Naive thymus-derived CD4-positive, alpha-beta T cell (primary cell): ENCODE data around the gene NOL12. TPM values are rescaled to one million over a fixed set of nuclear protein-coding genes. Genes with fewer than 3 reads are reported as not detected.

ENCODE experiments used
- ATAC-seq: fragments of 150-1000 bp; cut with Tn5 transposase; 2 replicates; pipeline ENCODE4 v1.10.0; 2021; ENCODE audit warnings: mild to moderate bottlenecking, moderate library complexity
- CTCF ChIA-PET: fragments of 350-600 bp; sonication (Branson Sonifier 250); formaldehyde crosslinking; loops from one replicate; lab custom pipeline; 2021; ENCODE audit warnings: antibody characterized with exemption; lab: Charles Lee
- POLR2A ChIA-PET: fragments of 350-600 bp; sonication (Branson Sonifier 250); formaldehyde crosslinking; loops from one replicate; lab custom pipeline; 2021; ENCODE audit warnings: antibody characterized with exemption, inconsistent platforms; lab: Charles Lee
- DNase-seq, 9 donors: peaks; one replicate each; pipeline versions ENCODE4 v3.0.0 to v3.0.0-alpha.2; 2020 to 2022; ENCODE audit warnings: mixed read lengths in 1 of 9
- H3K27ac ChIP-seq: one replicate; pipeline ENCODE4 v1.7.0; 2013; ENCODE audit warnings: mild to moderate bottlenecking, low read depth, low read length, moderate library complexity
- H3K27me3 ChIP-seq, 2 donors: one replicate each; pipeline ENCODE4 v1.7.0; 2013; ENCODE audit warnings: low read length in 2 of 2, mild to moderate bottlenecking in 2 of 2, moderate library complexity in 2 of 2; ENCODE audit not compliant: control insufficient read depth in 2 of 2, insufficient read depth in 2 of 2
- H3K36me3 ChIP-seq, 3 experiments: 1 replicate in 2 of 3; 2 replicates in 1 of 3; pipeline ENCODE4 v1.7.0; 2013; ENCODE audit warnings: low read length in 3 of 3, mild to moderate bottlenecking in 3 of 3, moderate library complexity in 1 of 3; ENCODE audit not compliant: insufficient read depth in 3 of 3, control insufficient read depth in 2 of 3
- H3K4me1 ChIP-seq, 2 donors: one replicate each; pipeline ENCODE4 v1.7.0; 2013; ENCODE audit warnings: low read length in 2 of 2, mild to moderate bottlenecking in 2 of 2, moderate library complexity in 1 of 2; ENCODE audit not compliant: control insufficient read depth in 2 of 2, insufficient read depth in 2 of 2
- H3K4me3 ChIP-seq: 2 replicates; pipeline ENCODE4 v1.7.0; 2013; ENCODE audit warnings: mild to moderate bottlenecking, low read length
- H3K9me3 ChIP-seq, 3 experiments: 1 replicate in 2 of 3; 2 replicates in 1 of 3; pipeline ENCODE4 v1.7.0; 2013; ENCODE audit warnings: low read length in 3 of 3; ENCODE audit not compliant: control insufficient read depth in 2 of 3
- H3K27ac Mint-ChIP-seq, 9 donors: one replicate each; pipeline ENCODE4 v1.8.0; 2020 to 2022; ENCODE audit warnings: mixed read lengths in 9 of 9, mild to moderate bottlenecking in 8 of 9, moderate library complexity in 5 of 9, inconsistent platforms in 2 of 9
- H3K27me3 Mint-ChIP-seq, 5 donors: one replicate each; pipeline ENCODE4 v1.8.0; 2021 to 2022; ENCODE audit warnings: mixed read lengths in 5 of 5, mild to moderate bottlenecking in 1 of 5
- H3K36me3 Mint-ChIP-seq, 5 donors: one replicate each; pipeline ENCODE4 v1.8.0; 2020 to 2022; ENCODE audit warnings: mixed read lengths in 5 of 5, mild to moderate bottlenecking in 3 of 5, inconsistent platforms in 1 of 5
- H3K4me1 Mint-ChIP-seq, 7 donors: one replicate each; pipeline ENCODE4 v1.8.0; 2020 to 2022; ENCODE audit warnings: mixed read lengths in 7 of 7, mild to moderate bottlenecking in 3 of 7, inconsistent platforms in 1 of 7
- H3K4me3 Mint-ChIP-seq, 10 donors: one replicate each; pipeline ENCODE4 v1.8.0; 2020 to 2022; ENCODE audit warnings: mild to moderate bottlenecking in 10 of 10, mixed read lengths in 10 of 10, moderate library complexity in 6 of 10, inconsistent platforms in 2 of 10
- H3K9me3 Mint-ChIP-seq, 11 donors: one replicate each; pipeline ENCODE4 v1.8.0; 2020 to 2022; ENCODE audit warnings: mixed read lengths in 11 of 11, mild to moderate bottlenecking in 4 of 11, inconsistent platforms in 1 of 11, moderate library complexity in 1 of 11
- intact Hi-C, 2 donors: fragments of 100-400 bp; cut with micrococcal nuclease; formaldehyde crosslinking; loops; one replicate each; pipeline ENCODE4 v1.15.1; 2023
- polyA plus RNA-seq, 2 donors: library from polyadenylated mRNA; unstranded; fragments of 300-500 nt; fragmentation: Illumina TruSeq; gene quantifications; one replicate each; pipeline ENCODE4 v1.2.3, GENCODE V29; 2021
- total RNA-seq, 6 experiments: library from RNA in 5 of 6; stranded (reverse) in 5 of 6; gene quantifications; 1 replicate in 5 of 6; 2 replicates in 1 of 6; pipeline ENCODE4 v1.2.3 and lab custom pipeline; 2021 to 2026

NOL12 gene
- total and polyA plus RNA-seq, 7 experiments from 2014 or later = 32.8 to 52.5 (median 45.3) TPM

- ChIA-PET CTCF (no interaction called here), POLR2A (interaction anchor here (0.6 to 0.7 kb wide), 2 partner anchors 10 to 266 kb away, joined by 3 read pairs; no protein-coding TSS in a partner anchor)
- no peak overlapping the region for H3K4me3 ChIP-seq
- Mint-ChIP-seq H3K9me3 (peaks cover 0 to 2% (median 0%) of the 10 kb centered on the region in 11 donors), H3K4me1 (peaks cover 0 to 3% (median 0%) of the 10 kb centered on the region in 7 donors), H3K27ac (no peak overlapping the region), H3K36me3 (peaks cover 0 to 15% (median 6%) of the 10 kb centered on the region in 5 donors), H3K27me3 (no peaks in the 10 kb centered on the region), H3K4me3 (no peak overlapping the region)
- ATAC-seq (no peak), DNase-seq (no peak)
- H3K36me3 ChIP-seq = no peaks in the 10 kb centered on the region
- H3K4me1 ChIP-seq = no peaks in the 10 kb centered on the region
- no peaks in the 10 kb centered on the region for H3K27me3 ChIP-seq
- no peaks in the 10 kb centered on the region for H3K9me3 ChIP-seq
- no peak overlapping the region for H3K27ac ChIP-seq
- intact Hi-C loops = no loop called here
Measured at GRCh38 chr22:37728620-37729019, 42.5 kb downstream of the NOL12 start.

- H3K27ac Mint-ChIP-seq = peak overlapping the region in 2 of 9 donors; percentile 20 to 28
- Histone ChIP-seq H3K27me3 (no peaks in the 10 kb centered on the region), H3K9me3 (no peaks in the 10 kb centered on the region), H3K4me1 (no peaks in the 10 kb centered on the region), H3K27ac (no peak overlapping the region), H3K4me3 (no peak overlapping the region), H3K36me3 (no peaks in the 10 kb centered on the region)
- H3K4me1 Mint-ChIP-seq = no peaks in the 10 kb centered on the region
- ATAC-seq (peak; percentile 65), DNase-seq (no peak)
- H3K9me3 Mint-ChIP-seq = no peaks in the 10 kb centered on the region
- no peaks in the 10 kb centered on the region for H3K36me3 Mint-ChIP-seq
- ChIA-PET POLR2A (interaction anchor here (0.6 kb wide), 1 partner anchor 34 kb away, joined by 3 read pairs; no protein-coding TSS in a partner anchor), CTCF (interaction anchor here (0.7 kb wide), 1 partner anchor 301 kb away, joined by 3 read pairs; no protein-coding TSS in a partner anchor)
- H3K4me3 Mint-ChIP-seq = no peak overlapping the region
- no peaks in the 10 kb centered on the region for H3K27me3 Mint-ChIP-seq
- intact Hi-C loops = no loop called here
Measured at GRCh38 chr22:37731804-37732471, 45.8 kb downstream of the NOL12 start.

- CTCF ChIA-PET = no interaction called here
- Histone ChIP-seq H3K4me3 (no peak overlapping the region), H3K27me3 (no peaks in the 10 kb centered on the region), H3K4me1 (no peaks in the 10 kb centered on the region), H3K36me3 (no peaks in the 10 kb centered on the region), H3K27ac (no peak overlapping the region), H3K9me3 (no peaks in the 10 kb centered on the region)
- Mint-ChIP-seq H3K9me3 (no peaks in the 10 kb centered on the region), H3K4me1 (peaks cover 0 to 1% (median 0%) of the 10 kb centered on the region in 7 donors), H3K27me3 (no peaks in the 10 kb centered on the region), H3K27ac (no peak overlapping the region), H3K36me3 (no peaks in the 10 kb centered on the region), H3K4me3 (no peak overlapping the region)
- intact Hi-C loops = no loop called here
- POLR2A ChIA-PET = no interaction called here
- DNase-seq (no peak), ATAC-seq (no peak)
Measured at GRCh38 chr22:37732699-37733607, 46.8 kb downstream of the NOL12 start.

- no peak for ATAC-seq
- no peak for DNase-seq
- no peaks in the 10 kb centered on the region for H3K36me3 ChIP-seq
- intact Hi-C loops = no loop called here
- no peaks in the 10 kb centered on the region for H3K9me3 ChIP-seq
- H3K36me3 Mint-ChIP-seq = peaks cover 0 to 2% (median 0%) of the 10 kb centered on the region in 5 donors
- H3K4me3 Mint-ChIP-seq = no peak overlapping the region
- POLR2A ChIA-PET = no interaction called here
- no peaks in the 10 kb centered on the region for H3K9me3 Mint-ChIP-seq
- H3K27me3 ChIP-seq = no peaks in the 10 kb centered on the region
- no peak overlapping the region for H3K27ac Mint-ChIP-seq
- CTCF ChIA-PET = no interaction called here
- peaks cover 0 to 1% (median 0%) of the 10 kb centered on the region in 7 donors for H3K4me1 Mint-ChIP-seq
- H3K27ac ChIP-seq = no peak overlapping the region
- H3K4me1 ChIP-seq = no peaks in the 10 kb centered on the region
- no peaks in the 10 kb centered on the region for H3K27me3 Mint-ChIP-seq
- H3K4me3 ChIP-seq = no peak overlapping the region
Measured at GRCh38 chr22:37733625-37734401, 47.7 kb downstream of the NOL12 start.

- H3K4me3 Mint-ChIP-seq = no peak overlapping the region
- DNase-seq = no peak
- CTCF ChIA-PET = no interaction called here
- no peak overlapping the region for H3K27ac ChIP-seq
- H3K4me3 ChIP-seq = no peak overlapping the region
- intact Hi-C loops = no loop called here
- peaks cover 0 to 2% (median 0%) of the 10 kb centered on the region in 5 donors for H3K36me3 Mint-ChIP-seq
- no peak for ATAC-seq
- no peak overlapping the region for H3K27ac Mint-ChIP-seq
- POLR2A ChIA-PET = no interaction called here
- no peaks in the 10 kb centered on the region for H3K9me3 Mint-ChIP-seq
- H3K4me1 ChIP-seq = no peaks in the 10 kb centered on the region
- H3K27me3 Mint-ChIP-seq = no peaks in the 10 kb centered on the region
- no peaks in the 10 kb centered on the region for H3K9me3 ChIP-seq
- peaks cover 0 to 3% (median 0%) of the 10 kb centered on the region in 7 donors for H3K4me1 Mint-ChIP-seq
- no peaks in the 10 kb centered on the region for H3K27me3 ChIP-seq
- no peaks in the 10 kb centered on the region for H3K36me3 ChIP-seq
Measured at GRCh38 chr22:37734402-37734700, 48.2 kb downstream of the NOL12 start.

GRCh38 chr22:37734964-37735451 is 48.9 kb downstream of the NOL12 start:
- Mint-ChIP-seq H3K36me3 (peaks cover 0 to 2% (median 0%) of the 10 kb centered on the region in 5 donors), H3K9me3 (no peaks in the 10 kb centered on the region), H3K4me1 (peaks cover 0 to 6% (median 0%) of the 10 kb centered on the region in 7 donors), H3K4me3 (no peak overlapping the region), H3K27ac (no peak overlapping the region), H3K27me3 (no peaks in the 10 kb centered on the region)
- H3K4me3 ChIP-seq = no peak overlapping the region
- DNase-seq = no peak
- CTCF ChIA-PET = no interaction called here
- H3K27ac ChIP-seq = no peak overlapping the region
- intact Hi-C loops = no loop called here
- no peaks in the 10 kb centered on the region for H3K36me3 ChIP-seq
- ATAC-seq = no peak
- no peaks in the 10 kb centered on the region for H3K27me3 ChIP-seq
- H3K9me3 ChIP-seq = no peaks in the 10 kb centered on the region
- POLR2A ChIA-PET = no interaction called here
- no peaks in the 10 kb centered on the region for H3K4me1 ChIP-seq
